ENCODE results near the gene ATG4A. TPM values are rescaled to one million over a fixed set of nuclear protein-coding genes. Genes with fewer than 3 reads are reported as not detected.

Gene ATG4A
- total RNA-seq, 1 experiment from 2014 or later = 4.6 TPM

DNA sequence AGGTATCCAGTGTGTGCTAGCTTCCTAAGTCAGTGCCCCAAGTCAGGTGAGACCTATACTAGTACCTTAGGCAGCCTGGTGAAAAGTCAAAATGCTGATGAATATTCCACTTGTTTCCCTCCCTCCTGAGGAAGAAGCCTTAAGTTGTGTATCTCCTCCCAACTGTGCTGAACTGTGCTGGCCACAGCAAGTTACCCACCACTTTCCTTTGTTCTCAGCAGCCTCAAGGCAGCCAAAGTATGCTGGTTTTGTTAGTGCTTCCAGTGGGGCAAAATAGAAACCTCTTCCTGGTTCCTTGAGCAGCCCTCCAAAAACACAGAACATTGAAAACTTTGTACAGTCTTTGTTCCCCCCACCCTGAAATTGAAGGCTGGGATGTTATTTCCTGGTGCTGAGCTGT is 13.9 kb downstream of the ATG4A start:
- TF ChIP-seq, protein P1, sequence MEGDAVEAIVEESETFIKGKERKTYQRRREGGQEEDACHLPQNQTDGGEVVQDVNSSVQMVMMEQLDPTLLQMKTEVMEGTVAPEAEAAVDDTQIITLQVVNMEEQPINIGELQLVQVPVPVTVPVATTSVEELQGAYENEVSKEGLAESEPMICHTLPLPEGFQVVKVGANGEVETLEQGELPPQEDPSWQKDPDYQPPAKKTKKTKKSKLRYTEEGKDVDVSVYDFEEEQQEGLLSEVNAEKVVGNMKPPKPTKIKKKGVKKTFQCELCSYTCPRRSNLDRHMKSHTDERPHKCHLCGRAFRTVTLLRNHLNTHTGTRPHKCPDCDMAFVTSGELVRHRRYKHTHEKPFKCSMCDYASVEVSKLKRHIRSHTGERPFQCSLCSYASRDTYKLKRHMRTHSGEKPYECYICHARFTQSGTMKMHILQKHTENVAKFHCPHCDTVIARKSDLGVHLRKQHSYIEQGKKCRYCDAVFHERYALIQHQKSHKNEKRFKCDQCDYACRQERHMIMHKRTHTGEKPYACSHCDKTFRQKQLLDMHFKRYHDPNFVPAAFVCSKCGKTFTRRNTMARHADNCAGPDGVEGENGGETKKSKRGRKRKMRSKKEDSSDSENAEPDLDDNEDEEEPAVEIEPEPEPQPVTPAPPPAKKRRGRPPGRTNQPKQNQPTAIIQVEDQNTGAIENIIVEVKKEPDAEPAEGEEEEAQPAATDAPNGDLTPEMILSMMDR (IDR thresholded peaks at IDR 0.05; ENCODE audit: insufficient read depth in 1 of 2, low read depth in 1 of 2, low read length in 1 of 2, severe bottlenecking in 1 of 2, unreplicated experiment in 1 of 2) = no peak
- Mint-ChIP-seq H3K27me3 (ENCODE audit: insufficient read depth, unreplicated experiment) (no peaks in the 10 kb centered on the region), H3K4me1 (ENCODE audit: low read depth, unreplicated experiment) (no peaks in the 10 kb centered on the region), H3K36me3 (ENCODE audit: insufficient read depth, unreplicated experiment) (no peaks in the 10 kb centered on the region), H3K27ac (ENCODE audit: unreplicated experiment) (no peak overlapping the region), H3K9me3 (ENCODE audit: unreplicated experiment) (no peaks in the 10 kb centered on the region), H3K4me3 (ENCODE audit: unreplicated experiment) (no peak overlapping the region)
- no peaks in the 10 kb centered on the region for H3K9me3 ChIP-seq
- no peaks in the 10 kb centered on the region for H3K27me3 ChIP-seq (replicated peaks; ENCODE audit: control insufficient read depth, insufficient read depth, low read length)
- intact Hi-C loops (cut with micrococcal nuclease; ENCODE audit: unreplicated experiment) = no loop called here
- BruUV-seq (replicated peaks) = no TSS peak
- CTCF ChIA-PET = no interaction called here
- POLR2A ChIA-PET = no interaction called here
- H3K4me3 ChIP-seq (ENCODE audit: low read depth, low read length) = no peak overlapping the region
- no peaks in the 10 kb centered on the region for H3K36me3 ChIP-seq (ENCODE audit: control insufficient read depth, insufficient read depth, low read length)
- no peaks in the 10 kb centered on the region for H3K4me1 ChIP-seq
- DNase-seq = no peak

DNA sequence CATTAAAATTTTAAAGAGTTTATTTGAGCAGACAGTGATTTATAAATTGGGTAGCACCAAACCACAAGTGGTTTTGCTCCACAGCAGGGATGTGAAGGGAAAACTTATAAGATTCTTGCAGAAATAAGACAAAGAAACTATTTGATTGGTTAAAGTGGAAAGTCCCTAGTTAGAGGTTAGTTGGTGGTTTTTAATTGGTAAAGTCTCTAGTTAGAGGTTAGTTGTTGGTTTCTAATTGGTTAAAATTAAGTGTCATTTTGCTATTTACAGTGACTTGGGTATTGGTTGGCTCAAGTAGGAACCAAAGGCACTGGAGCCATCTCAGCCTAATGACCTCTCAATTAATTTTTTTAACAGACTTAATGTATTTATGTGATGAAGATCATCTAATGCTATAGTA is 23.0 kb downstream of the ATG4A start:
- H3K27me3 ChIP-seq (replicated peaks; ENCODE audit: control insufficient read depth, insufficient read depth, low read length) = no peaks in the 10 kb centered on the region
- H3K4me3 ChIP-seq (ENCODE audit: low read depth, low read length) = no peak overlapping the region
- ChIA-PET POLR2A (no interaction called here), CTCF (no interaction called here)
- H3K36me3 Mint-ChIP-seq (ENCODE audit: insufficient read depth, unreplicated experiment) = no peaks in the 10 kb centered on the region
- H3K27ac Mint-ChIP-seq (ENCODE audit: unreplicated experiment) = no peak overlapping the region
- TF ChIP-seq, protein P1 (IDR thresholded peaks at IDR 0.05; ENCODE audit: insufficient read depth in 1 of 2, low read depth in 1 of 2, low read length in 1 of 2, severe bottlenecking in 1 of 2, unreplicated experiment in 1 of 2) = no peak
- no peaks in the 10 kb centered on the region for H3K4me1 Mint-ChIP-seq (ENCODE audit: low read depth, unreplicated experiment)
- H3K4me3 Mint-ChIP-seq (ENCODE audit: unreplicated experiment) = no peak overlapping the region
- H3K4me1 ChIP-seq = no peaks in the 10 kb centered on the region
- no peaks in the 10 kb centered on the region for H3K36me3 ChIP-seq (ENCODE audit: control insufficient read depth, insufficient read depth, low read length)
- intact Hi-C loops (cut with micrococcal nuclease; ENCODE audit: unreplicated experiment) = no loop called here
- DNase-seq = no peak
- no peaks in the 10 kb centered on the region for H3K9me3 ChIP-seq
- BruUV-seq (replicated peaks) = no TSS peak
- no peaks in the 10 kb centered on the region for H3K9me3 Mint-ChIP-seq (ENCODE audit: unreplicated experiment)
- H3K27me3 Mint-ChIP-seq (ENCODE audit: insufficient read depth, unreplicated experiment) = no peaks in the 10 kb centered on the region

DNA sequence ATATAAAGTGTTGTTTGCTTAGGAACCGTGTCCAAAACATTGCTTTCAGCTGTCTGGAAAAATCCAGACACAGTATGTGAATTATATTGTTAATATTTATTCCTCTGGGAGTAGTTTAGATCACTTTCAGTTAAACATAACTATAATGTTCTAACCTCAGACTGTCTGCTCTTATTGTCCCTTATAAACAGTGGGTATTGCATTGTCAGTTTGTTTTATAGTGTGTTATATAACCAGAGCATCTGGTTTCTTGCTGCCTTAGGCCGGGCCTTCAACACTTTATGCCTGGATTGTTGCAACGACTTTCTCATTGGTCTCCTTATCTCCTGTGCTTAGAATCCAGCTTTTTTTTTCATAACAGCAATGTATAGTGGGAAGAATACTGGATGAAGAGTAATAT is 26.4 kb downstream of the ATG4A start:
- no peaks in the 10 kb centered on the region for H3K9me3 Mint-ChIP-seq (ENCODE audit: unreplicated experiment)
- no peaks in the 10 kb centered on the region for H3K4me1 ChIP-seq
- H3K4me3 Mint-ChIP-seq (ENCODE audit: unreplicated experiment) = no peak overlapping the region
- no peak overlapping the region for H3K27ac Mint-ChIP-seq (ENCODE audit: unreplicated experiment)
- H3K4me1 Mint-ChIP-seq (ENCODE audit: low read depth, unreplicated experiment) = no peaks in the 10 kb centered on the region
- ChIA-PET POLR2A (no interaction called here), CTCF (no interaction called here)
- H3K36me3 Mint-ChIP-seq (ENCODE audit: insufficient read depth, unreplicated experiment) = no peaks in the 10 kb centered on the region
- H3K9me3 ChIP-seq = no peaks in the 10 kb centered on the region
- no peak overlapping the region for H3K4me3 ChIP-seq (ENCODE audit: low read depth, low read length)
- no TSS peak for BruUV-seq (replicated peaks)
- TF ChIP-seq, protein P1 (IDR thresholded peaks at IDR 0.05; ENCODE audit: insufficient read depth in 1 of 2, low read depth in 1 of 2, low read length in 1 of 2, severe bottlenecking in 1 of 2, unreplicated experiment in 1 of 2) = no peak
- no peaks in the 10 kb centered on the region for H3K27me3 ChIP-seq (replicated peaks; ENCODE audit: control insufficient read depth, insufficient read depth, low read length)
- intact Hi-C loops (cut with micrococcal nuclease; ENCODE audit: unreplicated experiment) = no loop called here
- no peaks in the 10 kb centered on the region for H3K36me3 ChIP-seq (ENCODE audit: control insufficient read depth, insufficient read depth, low read length)
- H3K27me3 Mint-ChIP-seq (ENCODE audit: insufficient read depth, unreplicated experiment) = no peaks in the 10 kb centered on the region
- DNase-seq = no peak
